M059J (cell line): Measurements from ENCODE around the gene LAD1. TPM values are rescaled to one million over a fixed set of nuclear protein-coding genes. Genes with fewer than 3 reads are reported as not detected.

ENCODE experiments used
- DNase-seq: peaks from one replicate; pipeline ENCODE4 v3.0.0-alpha.2; 2012; ENCODE audit warnings: low read depth
- total RNA-seq: library from RNA; depleted of rRNA; stranded (reverse); fragments of >200 nt; shearing (Covaris generic); gene quantifications from 2 replicates; pipeline ENCODE4 v1.2.3, GENCODE V29; 2014

LAD1 gene
- total RNA-seq, 1 experiment from 2014 or later = 0.07 TPM

DNA sequence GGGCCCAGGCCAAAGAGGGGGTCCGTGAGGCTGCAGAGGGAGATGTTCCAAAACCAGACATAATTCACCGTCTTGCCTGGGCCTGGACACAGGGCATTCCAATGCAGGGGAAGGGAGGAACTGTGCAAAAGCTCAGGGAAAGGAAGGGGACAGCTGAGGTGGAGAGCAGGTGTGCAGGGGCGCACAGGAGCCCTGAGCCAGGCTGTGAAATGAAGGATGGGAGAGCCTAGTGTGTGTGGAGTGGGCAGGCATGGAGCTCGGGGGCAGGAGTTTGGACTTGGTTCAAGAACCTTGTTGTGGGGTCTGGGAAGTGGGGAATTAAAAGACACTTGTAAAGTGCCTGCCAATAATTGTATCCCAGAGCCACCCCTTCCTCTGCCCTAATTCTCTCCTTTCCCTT is 20.1 kb upstream of the LAD1 start:
- DNase-seq = no peak

- DNase-seq = no peak
Observed at GRCh38 chr1:201418461-201418860, 19.3 kb upstream of the LAD1 start.

- no peak for DNase-seq
Observed at GRCh38 chr1:201414051-201414738, 15.1 kb upstream of the LAD1 start.

- DNase-seq = no peak
Observed at GRCh38 chr1:201411292-201411691, 12.2 kb upstream of the LAD1 start.

GRCh38 chr1:201409440-201409839 is 10.3 kb upstream of the LAD1 start:
- DNase-seq = no peak

DNA sequence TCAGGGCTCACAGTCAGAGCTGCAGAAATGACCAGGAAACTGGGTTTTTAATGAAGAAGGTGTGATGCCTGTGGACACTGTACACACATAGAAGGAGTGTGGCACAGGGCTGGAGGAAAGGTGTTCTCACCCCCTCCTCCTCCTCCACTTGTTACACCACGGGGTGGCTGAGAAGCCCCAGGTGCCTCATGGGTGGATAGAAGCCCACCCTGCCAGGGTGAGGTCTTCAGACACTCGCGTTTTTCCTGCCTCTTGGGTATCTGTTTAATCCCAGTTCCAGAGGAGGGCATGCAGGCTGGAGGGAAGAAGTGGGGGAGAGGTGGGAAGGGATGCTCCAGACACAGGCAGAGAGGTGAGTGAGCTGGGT is 9.7 kb upstream of the LAD1 start:
- no peak for DNase-seq

DNA sequence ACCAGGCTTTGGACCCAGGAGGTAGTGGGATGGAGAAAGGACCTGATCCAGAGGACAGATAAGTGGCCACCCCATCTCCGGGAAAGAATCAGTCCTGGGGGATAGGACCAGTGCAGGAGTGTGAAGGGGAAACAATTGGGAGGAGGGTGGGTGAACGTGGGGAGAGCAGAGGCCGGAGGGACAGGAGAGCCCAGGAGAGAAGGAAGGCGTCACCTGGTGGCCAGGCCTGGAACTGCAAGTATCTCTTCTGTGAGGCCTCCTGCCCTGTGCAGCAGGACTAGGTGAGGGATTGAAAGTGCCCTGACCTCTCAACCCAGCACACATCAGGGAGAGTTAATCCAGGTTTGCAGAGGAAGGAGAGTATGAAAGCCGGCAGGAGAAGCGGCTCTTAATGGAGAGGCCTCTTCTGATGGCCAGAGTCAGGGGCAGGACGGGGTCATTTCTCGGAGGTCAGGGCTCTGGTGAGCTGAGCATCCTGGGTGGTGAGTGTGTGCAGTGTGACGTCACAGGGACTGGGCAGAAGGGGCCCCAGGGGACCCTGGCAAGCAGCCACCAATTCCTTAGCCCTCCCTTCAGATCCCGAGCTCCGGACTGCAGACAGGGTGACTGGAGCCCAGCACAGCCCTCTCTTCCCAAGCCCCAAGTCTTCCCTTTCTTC is 9.2 kb upstream of the LAD1 start:
- peak; percentile 68 for DNase-seq

DNA sequence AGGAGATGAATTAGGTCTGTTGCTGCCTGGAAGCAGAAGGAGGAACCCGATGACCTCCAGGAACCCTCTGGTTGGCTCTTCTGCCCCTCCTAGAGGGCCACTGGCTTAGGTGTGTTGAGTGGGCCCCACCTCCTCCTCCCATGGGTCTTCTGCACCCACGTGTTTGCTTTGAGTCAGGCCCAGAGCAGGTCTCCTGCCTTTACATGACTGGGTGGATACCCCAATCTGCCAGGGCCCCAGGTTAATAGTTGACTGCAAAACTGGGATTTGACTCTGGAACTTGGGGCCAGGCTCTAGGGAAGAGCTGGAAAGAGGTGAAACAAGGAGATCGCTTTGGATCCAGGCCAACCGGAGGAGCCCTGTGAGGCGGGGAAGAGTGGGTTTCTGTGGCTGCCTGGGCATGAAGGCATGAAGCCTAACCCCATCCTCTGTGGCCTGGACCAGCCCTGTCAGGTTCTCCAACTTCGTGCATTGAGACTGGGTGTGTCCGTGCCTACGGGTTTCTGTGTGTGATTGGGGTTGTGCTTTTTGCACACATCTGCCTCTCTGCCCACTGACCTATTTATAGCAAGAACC is 7.8 kb upstream of the LAD1 start:
- no peak for DNase-seq

- peak; percentile 24 for DNase-seq
Observed at GRCh38 chr1:201405484-201405831, 6.3 kb upstream of the LAD1 start.

GRCh38 chr1:201404722-201405483 is 5.8 kb upstream of the LAD1 start:
- DNase-seq = no peak

- DNase-seq = no peak
Observed at GRCh38 chr1:201404055-201404454, 4.9 kb upstream of the LAD1 start.

GRCh38 chr1:201403359-201403758 is 4.2 kb upstream of the LAD1 start:
- no peak for DNase-seq

GRCh38 chr1:201401700-201402099 is 2.6 kb upstream of the LAD1 start:
- no peak for DNase-seq

DNA sequence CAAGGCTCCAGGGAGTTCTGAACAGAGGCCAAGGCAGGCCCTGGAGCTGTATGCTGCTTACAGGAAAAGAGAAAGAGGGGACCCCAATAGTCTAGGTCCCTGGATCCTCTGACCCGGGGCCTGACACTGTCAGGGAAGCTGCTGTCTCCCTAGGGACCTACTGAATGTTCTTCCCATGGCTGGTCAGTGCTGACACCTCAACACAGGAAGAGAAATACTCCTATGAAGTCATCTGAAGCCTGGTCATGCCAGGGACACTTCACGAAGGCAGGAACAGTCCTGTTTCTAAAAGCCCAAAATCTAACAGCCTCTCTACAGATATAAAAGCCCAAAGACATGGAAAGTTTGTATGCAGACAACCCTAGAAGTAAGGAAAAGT is 1.7 kb upstream of the LAD1 start:
- DNase-seq = no peak

DNA sequence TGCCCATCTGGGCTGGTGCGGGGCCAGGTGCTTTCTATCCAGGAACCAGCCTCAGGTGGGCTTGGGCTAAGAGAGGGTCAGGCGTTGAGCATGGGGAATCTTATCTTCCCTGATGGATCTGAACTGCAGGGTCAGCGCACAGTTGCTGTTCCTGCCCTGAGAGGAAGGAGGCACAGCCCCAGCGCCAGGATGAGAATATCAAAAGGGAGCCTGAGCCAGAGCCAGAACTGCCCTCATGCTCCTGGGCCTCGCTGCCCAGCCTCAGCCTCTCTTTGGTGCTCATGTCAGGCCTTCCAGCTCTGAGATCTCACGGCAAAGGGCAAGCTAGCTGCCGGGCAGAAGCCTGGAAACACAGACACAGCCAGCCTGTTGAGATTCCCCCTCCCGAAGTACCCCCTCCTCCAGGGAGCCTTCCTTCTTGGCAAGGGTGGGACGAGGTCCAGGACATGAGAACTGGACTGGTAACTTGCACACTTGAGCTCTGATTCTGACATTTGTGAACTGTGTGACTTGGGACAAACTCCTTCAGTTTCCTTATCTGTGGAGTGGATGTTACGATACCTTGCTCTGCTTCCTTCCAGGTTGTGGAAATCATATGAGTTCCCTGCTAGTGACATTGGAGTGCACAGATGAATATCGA is 1.2 kb upstream of the LAD1 start:
- no peak for DNase-seq

GRCh38 chr1:201399352-201400126 is 415 bp upstream of the LAD1 start:
- no peak for DNase-seq

- DNase-seq = no peak
Observed at GRCh38 chr1:201397675-201398074, 1.4 kb downstream of the LAD1 start.

DNA sequence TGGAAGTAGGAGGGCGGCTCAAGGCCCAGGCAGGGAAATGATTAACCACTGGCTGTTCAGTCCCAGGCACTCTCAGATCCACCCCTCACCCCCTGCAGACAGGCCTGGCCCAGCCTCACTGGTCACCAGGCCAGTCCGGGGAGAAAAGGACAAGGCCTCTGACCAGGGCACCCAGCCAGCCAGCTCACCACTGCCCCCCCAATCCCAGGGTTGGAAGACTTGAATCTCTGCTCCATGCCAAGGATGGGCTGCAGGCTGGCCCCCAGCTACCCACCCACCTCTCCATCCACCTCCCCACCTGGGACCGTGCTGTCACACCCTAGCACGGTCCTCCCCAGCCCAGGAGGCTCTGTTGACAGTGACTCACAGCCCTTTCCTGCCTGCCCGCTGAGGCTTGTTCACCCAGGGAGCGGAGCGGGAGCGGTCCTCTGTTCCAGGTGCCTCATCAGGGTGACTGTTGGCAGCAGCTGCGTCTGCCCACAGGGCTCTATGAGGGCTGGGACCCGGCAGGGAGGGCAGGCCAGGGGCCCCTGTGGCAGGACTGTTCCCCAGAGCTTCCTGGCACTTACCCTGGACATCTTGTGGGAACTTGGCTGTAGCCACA is 2.2 kb downstream of the LAD1 start:
- DNase-seq = peak; percentile 52

- no peak for DNase-seq
Observed at GRCh38 chr1:201395936-201396335, 3.2 kb downstream of the LAD1 start.

- no peak for DNase-seq
Observed at GRCh38 chr1:201394591-201394990, 4.5 kb downstream of the LAD1 start.

DNA sequence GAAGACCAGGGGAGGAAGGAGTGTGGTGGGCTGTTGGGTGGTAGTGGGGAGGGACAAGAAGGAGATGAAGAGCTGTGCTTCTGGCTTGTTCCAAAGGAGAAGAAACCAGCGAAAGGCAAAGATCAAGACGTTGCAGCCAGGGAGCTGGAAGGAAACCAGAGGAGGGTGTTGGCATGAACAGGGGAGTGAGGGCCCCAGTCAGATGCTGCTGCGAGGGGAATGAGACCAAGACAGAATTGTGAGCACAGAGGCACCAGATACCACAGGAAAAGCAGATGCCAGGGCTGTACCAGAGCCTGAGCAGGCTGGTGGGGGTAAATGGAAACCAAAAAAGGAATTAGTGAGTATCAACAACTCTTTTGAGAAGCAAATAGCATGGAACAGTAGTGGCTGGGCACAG is 6.0 kb downstream of the LAD1 start:
- DNase-seq = no peak
